ENCODE data around the gene OR8J1. TPM values are rescaled to one million over a fixed set of nuclear protein-coding genes. Genes with fewer than 3 reads are reported as not detected.

The OR8J1 gene
- total RNA-seq, 4 donors from 2014 or later, result not detected

DNA sequence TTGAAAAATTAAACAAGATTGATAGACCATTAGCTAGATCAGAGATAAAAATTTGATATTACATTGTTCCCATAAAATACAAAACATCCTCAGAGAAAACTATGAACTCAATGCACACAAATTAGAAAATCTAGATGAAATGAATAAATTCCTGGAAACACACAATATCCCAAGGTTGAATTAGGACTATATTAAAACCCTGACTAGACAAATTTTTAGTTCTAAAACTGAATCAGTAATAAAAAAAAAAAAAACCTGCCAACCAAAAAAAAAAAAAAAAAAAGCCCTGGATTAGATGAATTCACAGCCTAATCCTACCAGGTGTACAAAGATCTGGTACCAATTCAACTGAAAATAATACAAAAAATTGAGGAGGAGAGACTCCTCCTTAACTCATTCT, 13.8 kb upstream of the OR8J1 start:
- peaks cover 0 to 5% (median 0%) of the 10 kb centered on the region in 4 donors for H3K9me3 ChIP-seq
- H3K27me3 ChIP-seq, result no peaks in the 10 kb centered on the region
- intact Hi-C loops (cut with DNase I), result no loop called here
- H3K4me3 ChIP-seq, result no peak overlapping the region
- H3K4me1 ChIP-seq, result no peaks in the 10 kb centered on the region
- H3K27ac ChIP-seq (replicated peaks in 1 of 4), result no peak overlapping the region
- TF ChIP-seq, protein P1, sequence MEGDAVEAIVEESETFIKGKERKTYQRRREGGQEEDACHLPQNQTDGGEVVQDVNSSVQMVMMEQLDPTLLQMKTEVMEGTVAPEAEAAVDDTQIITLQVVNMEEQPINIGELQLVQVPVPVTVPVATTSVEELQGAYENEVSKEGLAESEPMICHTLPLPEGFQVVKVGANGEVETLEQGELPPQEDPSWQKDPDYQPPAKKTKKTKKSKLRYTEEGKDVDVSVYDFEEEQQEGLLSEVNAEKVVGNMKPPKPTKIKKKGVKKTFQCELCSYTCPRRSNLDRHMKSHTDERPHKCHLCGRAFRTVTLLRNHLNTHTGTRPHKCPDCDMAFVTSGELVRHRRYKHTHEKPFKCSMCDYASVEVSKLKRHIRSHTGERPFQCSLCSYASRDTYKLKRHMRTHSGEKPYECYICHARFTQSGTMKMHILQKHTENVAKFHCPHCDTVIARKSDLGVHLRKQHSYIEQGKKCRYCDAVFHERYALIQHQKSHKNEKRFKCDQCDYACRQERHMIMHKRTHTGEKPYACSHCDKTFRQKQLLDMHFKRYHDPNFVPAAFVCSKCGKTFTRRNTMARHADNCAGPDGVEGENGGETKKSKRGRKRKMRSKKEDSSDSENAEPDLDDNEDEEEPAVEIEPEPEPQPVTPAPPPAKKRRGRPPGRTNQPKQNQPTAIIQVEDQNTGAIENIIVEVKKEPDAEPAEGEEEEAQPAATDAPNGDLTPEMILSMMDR (IDR thresholded peaks at IDR 0.05), result no peak
- TF ChIP-seq EP300 (IDR thresholded peaks at IDR 0.05) (no peak), POLR2A (IDR thresholded peaks at IDR 0.05; ENCODE audit: low read depth) (no peak), POLR2AphosphoS5 (IDR thresholded peaks at IDR 0.05) (no peak)
- no peaks in the 10 kb centered on the region for H3K36me3 ChIP-seq
- DNase-seq (ENCODE audit: extremely low spot score), result no peak

DNA sequence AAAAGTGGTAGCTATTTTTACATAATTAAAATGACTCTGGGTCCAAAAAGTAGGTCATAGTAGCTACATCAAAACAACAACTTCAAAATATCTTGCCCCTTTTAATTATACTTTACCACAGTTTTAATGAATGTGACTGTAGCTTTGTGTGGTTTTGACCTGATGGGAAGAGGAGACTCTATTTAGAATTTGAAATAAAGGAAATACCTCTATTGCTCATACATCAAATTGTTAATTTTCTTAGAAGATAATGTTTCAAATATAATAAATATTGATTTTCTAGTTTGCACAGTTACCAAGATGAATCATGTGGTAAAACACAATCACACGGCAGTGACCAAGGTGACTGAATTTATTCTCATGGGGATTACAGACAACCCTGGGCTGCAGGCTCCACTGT, 8.4 kb upstream of the OR8J1 start, which contains the start of gene OR8K1:
TSS of gene OR8K1 (plus strand) at position 301 of the 400 bp plus-strand sequence. CDS start at position 301, 0 bp downstream.
- Histone ChIP-seq H3K27ac (replicated peaks in 1 of 4) (no peak within 1 kb of the TSS), H3K36me3 (no peaks in the 10 kb centered on the region), H3K4me3 (no peak within 1 kb of the TSS), H3K27me3 (no peaks in the 10 kb centered on the region), H3K9me3 (peaks cover 0 to 5% (median 0%) of the 10 kb centered on the region in 4 donors), H3K4me1 (no peaks in the 10 kb centered on the region)
- TF ChIP-seq, protein P1 (IDR thresholded peaks at IDR 0.05), result no peak
- TF ChIP-seq POLR2AphosphoS5 (IDR thresholded peaks at IDR 0.05), result no peak
- no peak for TF ChIP-seq EP300 (IDR thresholded peaks at IDR 0.05)
- TF ChIP-seq POLR2A (IDR thresholded peaks at IDR 0.05; ENCODE audit: low read depth), result no peak
- 91% methylated on average over 1 of the region's 1 CpG for WGBS
- intact Hi-C loops (cut with DNase I), result no loop called here
- DNase-seq (ENCODE audit: extremely low spot score), result no peak

DNA sequence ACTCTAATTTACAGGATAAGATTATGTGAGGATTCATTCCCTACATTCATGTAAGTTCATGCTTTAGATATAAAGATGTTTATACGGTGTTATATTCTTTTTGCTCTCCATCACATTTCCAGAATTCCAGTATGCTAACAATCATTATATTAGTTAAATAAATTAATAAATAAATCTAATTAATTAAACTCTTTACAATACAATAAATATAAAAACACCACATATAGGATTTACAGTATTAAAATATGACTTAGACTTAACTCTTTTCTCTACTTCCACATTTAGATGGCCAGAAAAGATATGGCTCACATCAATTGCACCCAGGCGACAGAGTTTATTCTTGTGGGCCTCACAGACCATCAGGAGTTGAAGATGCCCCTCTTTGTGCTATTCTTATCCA, 21.2 kb downstream of the OR8J1 start, which contains the start of gene OR8U1:
TSS of gene OR8U1 (plus strand) at position 301 of the 400 bp plus-strand sequence. CDS start at position 301, 0 bp downstream.
- WGBS, result 77% methylated on average over 2 of the region's 2 CpGs
- no peak for DNase-seq (ENCODE audit: extremely low spot score)
- no peaks in the 10 kb centered on the region for H3K9me3 ChIP-seq
- H3K4me1 ChIP-seq, result no peaks in the 10 kb centered on the region
- TF ChIP-seq POLR2A (IDR thresholded peaks at IDR 0.05; ENCODE audit: low read depth) (no peak), EP300 (IDR thresholded peaks at IDR 0.05) (no peak), POLR2AphosphoS5 (IDR thresholded peaks at IDR 0.05) (no peak)
- TF ChIP-seq, protein P1 (IDR thresholded peaks at IDR 0.05), result no peak
- no peak within 1 kb of the TSS for H3K4me3 ChIP-seq
- H3K36me3 ChIP-seq, result no peaks in the 10 kb centered on the region
- no peak within 1 kb of the TSS for H3K27ac ChIP-seq (replicated peaks in 1 of 4)
- intact Hi-C loops (cut with DNase I), result no loop called here
- no peaks in the 10 kb centered on the region for H3K27me3 ChIP-seq

DNA sequence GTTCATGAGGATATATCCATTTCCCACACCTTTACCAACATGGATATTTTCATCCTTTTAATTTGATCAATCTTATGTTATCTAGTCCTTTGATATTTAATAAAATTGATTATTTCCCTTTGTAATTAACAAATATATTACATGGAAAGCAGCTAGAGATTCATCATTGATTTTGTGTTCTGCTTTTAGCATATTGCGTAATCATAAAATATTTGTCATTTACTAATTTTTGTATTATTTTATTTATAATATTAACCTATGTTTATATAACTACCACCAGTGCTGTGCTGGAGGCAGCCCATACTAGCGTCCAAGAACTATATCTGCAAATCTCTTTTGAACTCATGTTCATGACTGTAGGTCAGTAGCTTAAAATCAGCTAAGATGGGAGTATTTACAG, 26.0 kb downstream of the OR8J1 start:
- H3K9me3 ChIP-seq, result no peaks in the 10 kb centered on the region
- H3K4me1 ChIP-seq, result no peaks in the 10 kb centered on the region
- no peaks in the 10 kb centered on the region for H3K36me3 ChIP-seq
- intact Hi-C loops (cut with DNase I), result no loop called here
- no peak for DNase-seq (ENCODE audit: extremely low spot score)
- 70% methylated on average over 2 of the region's 2 CpGs for WGBS
- no peaks in the 10 kb centered on the region for H3K27me3 ChIP-seq
- no peak overlapping the region for H3K27ac ChIP-seq (replicated peaks in 1 of 4)
- TF ChIP-seq EP300 (IDR thresholded peaks at IDR 0.05) (no peak), POLR2AphosphoS5 (IDR thresholded peaks at IDR 0.05) (no peak), POLR2A (IDR thresholded peaks at IDR 0.05; ENCODE audit: low read depth) (no peak)
- TF ChIP-seq, protein P1 (IDR thresholded peaks at IDR 0.05), result no peak
- no peak overlapping the region for H3K4me3 ChIP-seq

DNA sequence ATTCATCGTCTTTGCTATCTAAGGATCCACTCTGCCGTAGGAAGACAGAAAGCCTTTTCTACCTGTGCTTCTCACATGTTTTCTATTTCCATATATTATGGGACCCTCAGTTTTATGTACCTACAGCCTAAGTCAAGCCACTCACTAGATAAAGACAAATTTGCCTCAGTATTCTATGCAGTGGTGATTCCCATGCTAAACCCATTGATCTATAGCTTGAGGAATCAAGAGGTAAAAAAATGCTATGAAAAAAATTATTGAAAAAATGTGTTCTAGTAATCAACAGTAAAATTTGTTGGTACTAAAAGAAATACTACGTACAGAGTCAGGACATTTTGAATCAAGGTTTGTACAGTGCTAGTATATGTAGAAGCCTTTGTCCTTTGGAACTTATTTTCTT, 40.3 kb downstream of the OR8J1 start:
- no peak for DNase-seq (ENCODE audit: extremely low spot score)
- 84% methylated on average over 3 of the region's 3 CpGs for WGBS
- TF ChIP-seq, protein P1 (IDR thresholded peaks at IDR 0.05), result no peak
- TF ChIP-seq POLR2A (IDR thresholded peaks at IDR 0.05; ENCODE audit: low read depth), result no peak
- TF ChIP-seq EP300 (IDR thresholded peaks at IDR 0.05), result no peak
- no peak for TF ChIP-seq POLR2AphosphoS5 (IDR thresholded peaks at IDR 0.05)
- H3K27me3 ChIP-seq, result no peaks in the 10 kb centered on the region
- no peak overlapping the region for H3K27ac ChIP-seq (replicated peaks in 1 of 4)
- intact Hi-C loops (cut with DNase I), result no loop called here
- no peak overlapping the region for H3K4me3 ChIP-seq
- no peaks in the 10 kb centered on the region for H3K4me1 ChIP-seq
- no peaks in the 10 kb centered on the region for H3K9me3 ChIP-seq
- H3K36me3 ChIP-seq, result no peaks in the 10 kb centered on the region

Measured in esophagus muscularis mucosa (tissue), 4 donors.